Endothelial cell of umbilical vein (primary cell): ENCODE results near the gene METRNL. TPM values are rescaled to one million over a fixed set of nuclear protein-coding genes. Genes with fewer than 3 reads are reported as not detected.

Experiments used
- BruUV-seq: library from RNA; stranded (reverse); fragments of 400-500 nt; replicated peaks from 2 replicates; lab custom pipeline; 2021; lab: Mats Ljungman, UMichigan
- CTCF ChIA-PET: fragments of 300-600, 350-600 bp; sonication (Branson Sonifier 250); formaldehyde crosslinking; loops from one replicate; lab custom pipeline; 2021; ENCODE audit warnings: antibody characterized with exemption, inconsistent platforms; lab: Charles Lee
- POLR2A ChIA-PET: fragments of 300-600, 350-600 bp; sonication (Branson Sonifier 250); formaldehyde crosslinking; loops from one replicate; lab custom pipeline; 2021; ENCODE audit warnings: antibody characterized with exemption, inconsistent platforms; lab: Charles Lee
- DNase-seq: peaks from one replicate; pipeline ENCODE4 v3.0.0-alpha.2; 2011; ENCODE audit warnings: low read depth, low spot score
- FAIRE-seq: peaks from 2 replicates; lab custom pipeline; 2011; peaks lifted over from hg19 to GRCh38; lab: Jason Lieb, UNC
- H2AFZ ChIP-seq: 2 replicates; pipeline ENCODE4 v1.6.0; 2012; ENCODE audit warnings: low read depth, low read length, control low read depth, inconsistent platforms
- H3K27ac ChIP-seq: 2 replicates; pipeline ENCODE4 v1.5.1; 2011; ENCODE audit warnings: low read depth, mild to moderate bottlenecking, control low read depth, low read length, moderate library complexity; ENCODE audit not compliant: insufficient read depth
- H3K27me3 ChIP-seq, 2 experiments: 2 replicates each; pipeline versions ENCODE4 v1.6.0 to v1.6.1; 2011; ENCODE audit warnings: low read length in 2 of 2, mixed read lengths in 1 of 2; ENCODE audit not compliant: control insufficient read depth in 2 of 2, insufficient read depth in 2 of 2
- H3K36me3 ChIP-seq, 2 experiments: 2 replicates in 1 of 2; 3 replicates in 1 of 2; pipeline ENCODE4 v1.5.1; 2011; ENCODE audit warnings: low read length in 2 of 2, mild to moderate bottlenecking in 1 of 2, moderate library complexity in 1 of 2; ENCODE audit not compliant: control insufficient read depth in 2 of 2, insufficient read depth in 2 of 2; ENCODE audit errors: extremely low read depth in 1 of 2
- H3K4me1 ChIP-seq: 3 replicates; pipeline ENCODE4 v1.5.1; 2011; ENCODE audit warnings: mild to moderate bottlenecking, low read length; ENCODE audit not compliant: control insufficient read depth, insufficient read depth; ENCODE audit errors: extremely low read depth
- H3K4me2 ChIP-seq: 2 replicates; pipeline ENCODE4 v1.6.1; 2011; ENCODE audit warnings: low read length, control low read depth, mixed read lengths; ENCODE audit not compliant: insufficient read depth
- H3K4me3 ChIP-seq, 3 experiments: fragments of 200-600 bp in 1 of 3; sonication (generic), shearing (Covaris generic) in 1 of 3; replicated peaks in 1 of 3; 2 replicates each; pipeline ENCODE4 v1.5.1; 2011 to 2016; ENCODE audit warnings: control low read depth in 3 of 3, low read length in 3 of 3, mild to moderate bottlenecking in 2 of 3, inconsistent platforms in 1 of 3, low read depth in 1 of 3, moderate library complexity in 1 of 3; ENCODE audit not compliant: insufficient read depth in 1 of 3
- H3K79me2 ChIP-seq: 2 replicates; pipeline ENCODE4 v1.6.0; 2012; ENCODE audit warnings: low read length, inconsistent platforms; ENCODE audit not compliant: control insufficient read depth, insufficient read depth
- H3K9ac ChIP-seq: replicated peaks from 2 replicates; pipeline ENCODE3; 2011; ENCODE audit warnings: low read length, control low read depth; ENCODE audit not compliant: insufficient read depth; ENCODE audit errors: extremely low read depth
- H3K9me1 ChIP-seq: replicated peaks from 3 replicates; pipeline ENCODE4 v1.6.0; 2011; ENCODE audit warnings: mild to moderate bottlenecking, low read length; ENCODE audit not compliant: control insufficient read depth, insufficient read depth; ENCODE audit errors: extremely low read depth
- H3K9me3 ChIP-seq: replicated peaks from 2 replicates; pipeline ENCODE4 v1.5.1; 2012; ENCODE audit warnings: low read length, inconsistent platforms; ENCODE audit not compliant: control insufficient read depth, insufficient read depth
- H4K20me1 ChIP-seq: replicated peaks from 2 replicates; pipeline ENCODE3; 2011; ENCODE audit warnings: mild to moderate bottlenecking, low read length; ENCODE audit not compliant: control insufficient read depth, insufficient read depth; ENCODE audit errors: extremely low read depth
- EZH2 ChIP-seq: IDR thresholded peaks from 2 replicates; pipeline ENCODE4 v1.6.1; 2012; ENCODE audit warnings: borderline replicate concordance, low read depth, mild to moderate bottlenecking, moderate library complexity, low read length, inconsistent platforms; ENCODE audit not compliant: severe bottlenecking
- FOS ChIP-seq: IDR thresholded peaks from 2 replicates; pipeline ENCODE4 v1.6.1; 2011; ENCODE audit warnings: mild to moderate bottlenecking, low read length, moderate library complexity, borderline replicate concordance; ENCODE audit not compliant: insufficient read depth
- JUN ChIP-seq: IDR thresholded peaks from 2 replicates; pipeline ENCODE4 v1.6.1; 2011; ENCODE audit warnings: borderline replicate concordance, low read depth; ENCODE audit not compliant: insufficient read length, insufficient read depth
- POLR2A ChIP-seq: IDR thresholded peaks from 2 replicates; pipeline ENCODE4 v1.6.1; 2012; ENCODE audit warnings: low read depth, mild to moderate bottlenecking, control low read depth, low read length
- POLR2AphosphoS5 ChIP-seq: IDR thresholded peaks from 2 replicates; pipeline ENCODE4 v1.6.1; 2012; ENCODE audit warnings: low read depth, mild to moderate bottlenecking, control low read depth, low read length, moderate library complexity; ENCODE audit not compliant: insufficient read depth
- dilution Hi-C: fragments of 300-500 bp; cut with MboI; formaldehyde crosslinking; loops from one replicate; pipeline ENCODE4 v1.15.0; 2019; ENCODE audit warnings: low sequenced_read_pairs; ENCODE audit not compliant: extremely low pct_ligation_motif_present
- intact Hi-C: fragments of 100-400 bp; cut with micrococcal nuclease; formaldehyde crosslinking; loops from one replicate; pipeline ENCODE4 v1.10.0; 2022
- polyA plus RNA-seq, 4 experiments: library from polyadenylated mRNA; depleted of rRNA in 3 of 4; stranded (reverse) in 3 of 4; unstranded in 1 of 4; fragments of >200 nt; gene quantifications; 2 replicates each; pipeline versions ENCODE4 v1.2.1 to v1.2.3, GENCODE V29; 2011 to 2012; ENCODE audit warnings: missing spikeins in 1 of 4
- total RNA-seq: library from RNA; stranded (reverse); gene quantifications from 2 replicates; pipeline ENCODE4 v1.2.3, GENCODE V29; 2021
- TF ChIP-seq, protein P1 (sequence below), 2 donors: IDR thresholded peaks; 1 replicate in 1 of 2; 2 replicates in 1 of 2; pipeline ENCODE4 v1.5.1; 2011; ENCODE audit warnings: low read length in 2 of 2, mild to moderate bottlenecking in 2 of 2, moderate library complexity in 2 of 2, control low read depth in 1 of 2, inconsistent platforms in 1 of 2, low read depth in 1 of 2; ENCODE audit not compliant: insufficient read depth in 1 of 2; ENCODE audit errors: extremely low read depth in 1 of 2

The METRNL gene
- total and polyA plus RNA-seq, 2 donors (not counting 3 experiments of a cell fraction or from before 2014, with no cell fraction given): 29.5 to 54.4 TPM

DNA sequence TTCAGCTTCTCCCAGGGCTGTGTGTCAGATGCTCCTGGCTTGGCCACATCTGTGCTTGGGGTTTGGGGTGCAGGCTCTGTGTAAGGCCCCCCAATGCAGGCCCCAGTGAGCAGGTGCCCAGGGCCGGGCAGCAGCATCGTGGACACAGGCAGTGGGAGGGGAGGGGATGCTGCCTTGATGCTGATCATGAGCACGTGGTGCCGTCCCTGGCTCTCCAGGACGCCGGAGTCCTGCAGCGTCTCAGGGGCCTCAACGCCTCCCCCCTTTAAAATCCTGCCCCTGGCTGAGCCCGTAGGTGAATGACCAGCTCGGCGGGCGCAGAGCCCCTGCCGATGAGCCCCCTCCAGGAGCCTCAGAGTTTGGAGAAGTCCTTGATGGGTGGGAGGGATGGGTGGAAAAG is 9.0 kb downstream of the METRNL start:
- Histone ChIP-seq H3K9me3 (no peaks in the 10 kb centered on the region), H4K20me1 (no peaks in the 10 kb centered on the region), H3K9me1 (no peaks in the 10 kb centered on the region), H3K4me2 (no peak overlapping the region), H3K36me3 (peaks cover 0 to 28% of the 10 kb centered on the region in 2 experiments), H3K27ac (no peak overlapping the region), H3K79me2 (peaks cover 35% of the 10 kb centered on the region), H2AFZ (no peak overlapping the region), H3K4me1 (peaks cover 9% of the 10 kb centered on the region), H3K27me3 (no peaks in the 10 kb centered on the region), H3K4me3 (no peak overlapping the region), H3K9ac (no peak overlapping the region)
- dilution Hi-C loops (no loop called here), intact Hi-C loops (no loop called here)
- ChIA-PET CTCF (no interaction called here), POLR2A (no interaction called here)
- TF ChIP-seq, protein P1, sequence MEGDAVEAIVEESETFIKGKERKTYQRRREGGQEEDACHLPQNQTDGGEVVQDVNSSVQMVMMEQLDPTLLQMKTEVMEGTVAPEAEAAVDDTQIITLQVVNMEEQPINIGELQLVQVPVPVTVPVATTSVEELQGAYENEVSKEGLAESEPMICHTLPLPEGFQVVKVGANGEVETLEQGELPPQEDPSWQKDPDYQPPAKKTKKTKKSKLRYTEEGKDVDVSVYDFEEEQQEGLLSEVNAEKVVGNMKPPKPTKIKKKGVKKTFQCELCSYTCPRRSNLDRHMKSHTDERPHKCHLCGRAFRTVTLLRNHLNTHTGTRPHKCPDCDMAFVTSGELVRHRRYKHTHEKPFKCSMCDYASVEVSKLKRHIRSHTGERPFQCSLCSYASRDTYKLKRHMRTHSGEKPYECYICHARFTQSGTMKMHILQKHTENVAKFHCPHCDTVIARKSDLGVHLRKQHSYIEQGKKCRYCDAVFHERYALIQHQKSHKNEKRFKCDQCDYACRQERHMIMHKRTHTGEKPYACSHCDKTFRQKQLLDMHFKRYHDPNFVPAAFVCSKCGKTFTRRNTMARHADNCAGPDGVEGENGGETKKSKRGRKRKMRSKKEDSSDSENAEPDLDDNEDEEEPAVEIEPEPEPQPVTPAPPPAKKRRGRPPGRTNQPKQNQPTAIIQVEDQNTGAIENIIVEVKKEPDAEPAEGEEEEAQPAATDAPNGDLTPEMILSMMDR (IDR thresholded peaks at IDR 0.05; ENCODE audit: extremely low read depth in 1 of 2, insufficient read depth in 1 of 2, low read depth in 1 of 2, low read length in 2 of 2): no peak
- TF ChIP-seq JUN: no peak
- DNase-seq (no peak), FAIRE-seq (no peak)
- BruUV-seq: no TSS peak

GRCh38 chr17:83088909-83089308 is 9.5 kb downstream of the METRNL start:
- Histone ChIP-seq H4K20me1 (no peaks in the 10 kb centered on the region), H3K9ac (no peak overlapping the region), H3K9me1 (no peaks in the 10 kb centered on the region), H2AFZ (no peak overlapping the region), H3K27me3 (no peaks in the 10 kb centered on the region), H3K36me3 (peaks cover 0 to 32% of the 10 kb centered on the region in 2 experiments), H3K4me1 (peaks cover 5% of the 10 kb centered on the region), H3K27ac (no peak overlapping the region), H3K4me3 (no peak overlapping the region), H3K4me2 (no peak overlapping the region), H3K79me2 (peaks cover 35% of the 10 kb centered on the region), H3K9me3 (no peaks in the 10 kb centered on the region)
- ChIA-PET POLR2A (no interaction called here), CTCF (no interaction called here)
- dilution Hi-C loops (no loop called here), intact Hi-C loops (no loop called here)
- DNase-seq: no peak
- TF ChIP-seq POLR2AphosphoS5 (no peak), JUN (no peak), EZH2 (no peak), FOS (no peak), POLR2A (no peak)
- TF ChIP-seq, protein P1 (IDR thresholded peaks at IDR 0.05; ENCODE audit: extremely low read depth in 1 of 2, insufficient read depth in 1 of 2, low read depth in 1 of 2, low read length in 2 of 2): no peak
- FAIRE-seq: peak; percentile 58
- BruUV-seq: no TSS peak
